HepG2 (cell line): ENCODE measurements around the gene TSHZ2. TPM values are rescaled to one million over a fixed set of nuclear protein-coding genes. Genes with fewer than 3 reads are reported as not detected.

Experiments
- ATAC-seq: fragments of 200-7000 bp; cut with Tn5 transposase; 3 replicates; pipeline ENCODE4 v1.9.1; 2020; ENCODE audit warnings: mild to moderate bottlenecking, moderate library complexity
- BruUV-seq: library from RNA; stranded (reverse); fragments of 400-500 nt; replicated peaks from 2 replicates; lab custom pipeline; 2021; lab: Mats Ljungman, UMichigan
- CTCF ChIA-PET: fragments of 300-600 bp; formaldehyde crosslinking; extraction: SDS; loops from one replicate; lab custom pipeline; 2021; ENCODE audit warnings: low total read pairs, inconsistent platforms, low intra/inter-chr PET ratio; lab: Yijun Ruan, JAX
- POLR2A ChIA-PET: fragments of 350-600 bp; sonication (Branson Sonifier 250); formaldehyde crosslinking; loops from one replicate; lab custom pipeline; 2020; ENCODE audit warnings: antibody characterized with exemption, inconsistent platforms; lab: Yijun Ruan, JAX
- DNase-seq: peaks from one replicate; pipeline ENCODE4 v3.0.0-alpha.2; 2015; ENCODE audit warnings: low spot score
- FAIRE-seq: peaks from 3 replicates; lab custom pipeline; 2011; peaks lifted over from hg19 to GRCh38; lab: Jason Lieb, UNC
- H2AFZ ChIP-seq: one replicate; pipeline ENCODE4 v1.6.1; 2011; ENCODE audit warnings: low read length, inconsistent platforms
- H3K27ac ChIP-seq: fragments of 300-600 bp; 3 replicates; pipeline ENCODE4 v1.8.0; 2011; ENCODE audit warnings: mixed run types, mild to moderate bottlenecking, mixed read lengths, low read length, inconsistent platforms; ENCODE audit not compliant: insufficient read depth; ENCODE audit errors: extremely low read length
- H3K27me3 ChIP-seq, 2 experiments: fragments of 200-600 bp in 1 of 2; 2 replicates in 1 of 2; 3 replicates in 1 of 2; pipeline versions ENCODE4 v1.6.0 to v1.8.0; 2011; ENCODE audit warnings: low read length in 2 of 2, mild to moderate bottlenecking in 2 of 2, moderate library complexity in 2 of 2, inconsistent platforms in 1 of 2; ENCODE audit not compliant: insufficient read depth in 2 of 2, control insufficient read depth in 1 of 2
- H3K36me3 ChIP-seq, 2 experiments: fragments of 200-600 bp in 1 of 2; replicated peaks in 1 of 2; 2 replicates in 1 of 2; 3 replicates in 1 of 2; pipeline versions ENCODE4 v1.5.1 to v1.8.0; 2011; ENCODE audit warnings: low read length in 2 of 2, inconsistent platforms in 1 of 2; ENCODE audit not compliant: insufficient read depth in 2 of 2, control insufficient read depth in 1 of 2
- H3K4me1 ChIP-seq: 2 replicates; pipeline ENCODE4 v1.5.1; 2012; ENCODE audit warnings: low read length, inconsistent platforms; ENCODE audit not compliant: insufficient read depth
- H3K4me2 ChIP-seq: 2 replicates; pipeline ENCODE4 v1.6.0; 2011; ENCODE audit warnings: low read depth, low read length, inconsistent platforms
- H3K4me3 ChIP-seq, 3 experiments: fragments of 200-600 bp in 1 of 3; sonication (generic), shearing (Covaris generic) in 1 of 3; replicated peaks in 1 of 3; 2 replicates each; pipeline ENCODE4 v1.5.1; 2011 to 2016; ENCODE audit warnings: low read length in 3 of 3, inconsistent platforms in 2 of 3, low read depth in 2 of 3, mild to moderate bottlenecking in 2 of 3, control low read depth in 1 of 3, mixed read lengths in 1 of 3; ENCODE audit not compliant: insufficient read depth in 1 of 3
- H3K79me2 ChIP-seq: one replicate; pipeline ENCODE4 v1.6.1; 2011; ENCODE audit warnings: low read length, inconsistent platforms; ENCODE audit not compliant: insufficient read depth
- H3K9ac ChIP-seq: 2 replicates; pipeline ENCODE4 v1.6.0; 2011; ENCODE audit warnings: mild to moderate bottlenecking, low read depth, low read length, inconsistent platforms; ENCODE audit not compliant: insufficient read depth
- H3K9me3 ChIP-seq: 2 replicates; pipeline ENCODE4 v1.5.1; 2012; ENCODE audit warnings: mild to moderate bottlenecking, low read length
- H4K20me1 ChIP-seq: 2 replicates; pipeline ENCODE4 v1.6.0; 2011; ENCODE audit warnings: inconsistent platforms, mild to moderate bottlenecking, low read length, moderate library complexity; ENCODE audit not compliant: insufficient read depth
- CBX5 ChIP-seq: sonication (generic); formaldehyde crosslinking; IDR thresholded peaks from 2 replicates; pipeline ENCODE4 v1.4.0; 2020; ENCODE audit warnings: missing genetic modification reagents, borderline replicate concordance
- RAD51 ChIP-seq: fragments of 450-650 bp; IDR thresholded peaks from 2 replicates; pipeline ENCODE4 v1.6.1; 2016; ENCODE audit warnings: borderline replicate concordance
- SAFB2 ChIP-seq: sonication (generic); formaldehyde crosslinking; IDR thresholded peaks from 2 replicates; pipeline ENCODE4 v1.5.1; 2020; ENCODE audit warnings: missing genetic modification reagents, low read depth, mild to moderate bottlenecking, borderline replicate concordance
- USF2 ChIP-seq, 2 experiments: sonication (generic) in 1 of 2; formaldehyde crosslinking in 1 of 2; IDR thresholded peaks; 2 replicates each; pipeline versions ENCODE4 v1.5.1 to v1.6.1; 2011 to 2020; ENCODE audit warnings: borderline replicate concordance in 1 of 2, low read depth in 1 of 2, low read length in 1 of 2, mild to moderate bottlenecking in 1 of 2, missing genetic modification reagents in 1 of 2, moderate library complexity in 1 of 2
- ZBTB1 ChIP-seq: sonication (generic); formaldehyde crosslinking; IDR thresholded peaks from 2 replicates; pipeline ENCODE4 v1.4.0; 2020; ENCODE audit warnings: missing genetic modification reagents, borderline replicate concordance
- ZBTB43 ChIP-seq: sonication (generic); formaldehyde crosslinking; conservative IDR thresholded peaks from 2 replicates; pipeline ENCODE4 v1.4.0; 2020; ENCODE audit warnings: missing genetic modification reagents
- ZNF12 ChIP-seq: sonication (generic); formaldehyde crosslinking; IDR thresholded peaks from 2 replicates; pipeline ENCODE4 v1.5.0; 2020; ENCODE audit warnings: missing genetic modification reagents
- ZNF792 ChIP-seq: IDR thresholded peaks from 2 replicates; pipeline ENCODE4 v1.6.1; 2016
- WGBS: methylation state at CpG from one replicate; pipeline ENCODE4 v1.1.6; 2017; ENCODE audit warnings: low lambda C conversion rate; 5-methylcytosine and 5-hydroxymethylcytosine counted together
- in situ Hi-C: cut with HindIII; loops from 2 replicates; pipeline ENCODE4 v1.10.0; 2017; ENCODE audit warnings: low pct_unique_long_range_greater_than_20kb; ENCODE audit not compliant: extremely low pct_ligation_motif_present
- intact Hi-C: fragments of 100-400 bp; cut with micrococcal nuclease; formaldehyde crosslinking; loops from one replicate; pipeline ENCODE4 v1.10.0; 2022; ENCODE audit not compliant: unreplicated experiment
- polyA plus RNA-seq, 8 experiments: library from polyadenylated mRNA; depleted of rRNA in 3 of 8; stranded (reverse) in 7 of 8; unstranded in 1 of 8; fragments of >200 nt; fragmentation: Illumina TruSeq in 4 of 8; extraction: Trizol in 4 of 8; gene quantifications; 2 replicates each; pipeline versions ENCODE4 v1.2.1 to v1.2.3, GENCODE V29; 2011 to 2016; ENCODE audit warnings: low read depth in 4 of 8, missing spikeins in 1 of 8, mixed read lengths in 1 of 8; ENCODE audit not compliant: insufficient read depth in 1 of 8
- total RNA-seq, 5 experiments: library from RNA; depleted of rRNA; stranded (reverse); fragments of >200 nt; fragmentation: Illumina TruSeq; extraction: Trizol; gene quantifications; 2 replicates each; pipeline ENCODE4 v1.2.3, GENCODE V29; 2016; ENCODE audit warnings: low read depth in 1 of 5

Gene TSHZ2
- total and polyA plus RNA-seq, 2 of the 13 experiments (the other 11 are each of a cell fraction or from before 2014, with no cell fraction given), result 0.01 TPM; not detected in 1

GRCh38 chr20:53448426-53448825 lies 476.3 kb downstream of the TSHZ2 start:
- WGBS, result 32% methylated on average over 1 of the region's 1 CpG
- Histone ChIP-seq H3K27me3 (peaks cover 0 to 4% of the 10 kb centered on the region in 2 experiments; a peak in 1 of 5 replicates), H3K79me2 (no peaks in the 10 kb centered on the region), H3K4me2 (no peak overlapping the region), H2AFZ (no peak overlapping the region), H4K20me1 (no peaks in the 10 kb centered on the region), H3K4me1 (peaks cover 8% of the 10 kb centered on the region; the same call in 1 of the 2 replicates), H3K27ac (no peak overlapping the region), H3K9ac (no peak overlapping the region), H3K9me3 (peaks cover 17% of the 10 kb centered on the region), H3K36me3 (no peaks in the 10 kb centered on the region; a peak in 1 of 5 replicates), H3K4me3 (no peak overlapping the region)
- TF ChIP-seq ZNF12 (CRISPR knock-in tag) (no peak), ZBTB1 (no peak), ZNF792 (CRISPR knock-in tag) (no peak), ZBTB43 (CRISPR knock-in tag) (no peak), CBX5 (CRISPR knock-in tag) (no peak), RAD51 (peak; percentile 60; the same call in 1 of the 2 replicates), SAFB2 (no peak), USF2 (IDR thresholded peaks at IDR 0.05; ENCODE audit: low read depth, low read length) (0 out of 2 replicates have a peak, but pooled peaks have one; percentile 18), USF2 (CRISPR knock-in tag; IDR thresholded peaks at IDR 0.05; ENCODE audit: borderline replicate concordance) (no peak)
- CTCF ChIA-PET, result no interaction called here
- no peak for FAIRE-seq
- DNase-seq, result no peak
- no peak for ATAC-seq
- in situ Hi-C loops, result no loop called here
- no TSS peak for BruUV-seq
- POLR2A ChIA-PET, result no interaction called here
- intact Hi-C loops, result no loop called here
